RKO (cell line): ENCODE data around the gene ABHD18.

Source experiments
- DNase-seq: peaks from one replicate; pipeline ENCODE4 v3.0.0-alpha.2; 2016; ENCODE audit warnings: low spot score

The ABHD18 gene

GRCh38 chr4:128068918-128069317 lies 103.7 kb downstream of the ABHD18 start:
- DNase-seq = peak; percentile 67

- no peak for DNase-seq
These were observed 111.3 kb downstream of the ABHD18 start for GRCh38 chr4:128076464-128076863.
